A204.1 (cell line): ENCODE measurements around the gene OR2A12.
A peak's percentile ranks its signal among the peaks of the same experiment; 100 is the strongest.
"Not testable (repeated sequence)": the region's sequence is repeated elsewhere in the genome, so short reads cannot be mapped to it uniquely, and the experiment has no call there.

Experiments
- FAIRE-seq: peaks from 2 replicates; lab custom pipeline; 2012; peaks lifted over from hg19 to GRCh38; lab: Jason Lieb, UNC

The OR2A12 gene, protein sequence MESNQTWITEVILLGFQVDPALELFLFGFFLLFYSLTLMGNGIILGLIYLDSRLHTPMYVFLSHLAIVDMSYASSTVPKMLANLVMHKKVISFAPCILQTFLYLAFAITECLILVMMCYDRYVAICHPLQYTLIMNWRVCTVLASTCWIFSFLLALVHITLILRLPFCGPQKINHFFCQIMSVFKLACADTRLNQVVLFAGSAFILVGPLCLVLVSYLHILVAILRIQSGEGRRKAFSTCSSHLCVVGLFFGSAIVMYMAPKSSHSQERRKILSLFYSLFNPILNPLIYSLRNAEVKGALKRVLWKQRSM

DNA sequence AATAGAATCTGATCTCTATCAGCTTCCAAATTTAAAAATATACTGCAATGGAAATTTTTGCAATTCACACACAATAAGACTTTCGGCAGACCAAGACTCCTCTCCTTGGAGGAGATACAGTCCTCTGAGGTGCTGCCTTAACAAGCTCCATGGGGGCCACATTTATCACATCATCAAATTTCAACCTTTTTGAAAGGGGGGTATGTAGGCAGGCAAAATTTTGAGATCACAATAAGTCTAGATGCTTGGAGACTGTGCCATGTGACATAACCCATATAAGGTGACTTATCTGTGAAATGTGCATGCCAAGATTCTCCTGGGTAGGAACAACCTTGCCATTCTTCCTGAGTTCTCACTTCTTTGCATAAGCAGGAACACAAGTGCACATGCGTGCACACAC is at the start of gene OR2A12:
OR2A12 (plus strand) TSS at position 301 of the 400 bp plus-strand sequence. CDS start 8,830 bp downstream, outside the sequence.
- FAIRE-seq, result no peak

DNA sequence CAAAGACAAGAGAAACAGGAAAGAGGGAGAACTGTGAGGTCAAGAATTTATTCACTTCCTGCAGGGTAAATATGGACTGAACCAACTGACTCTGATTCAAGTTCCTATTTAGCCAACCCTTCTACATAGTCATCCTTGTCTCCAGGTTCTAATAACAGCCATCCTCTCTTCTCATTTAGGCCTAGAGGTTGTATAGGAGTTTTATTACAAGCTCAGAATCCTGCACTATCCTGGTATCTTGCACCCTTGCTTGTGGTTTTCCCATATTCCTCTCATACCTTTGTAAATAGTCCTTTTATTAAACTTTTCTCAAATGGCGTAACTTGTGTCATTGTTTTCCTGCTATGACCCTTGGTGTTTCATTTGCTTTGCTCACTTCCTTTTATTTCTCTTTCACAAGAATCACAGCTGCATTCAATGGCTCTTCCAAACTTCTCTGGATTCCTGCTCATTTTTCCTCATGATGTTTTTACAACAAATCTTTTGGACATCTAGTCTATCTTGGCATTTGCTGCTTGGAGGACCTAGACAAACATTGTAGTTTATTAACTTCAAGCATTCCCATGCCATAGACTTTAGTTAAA is 49.7 kb upstream of the OR2A12 start:
- FAIRE-seq, result no peak

GRCh38 chr7:144037414-144038035 is 48.6 kb upstream of the OR2A12 start:
- no peak for FAIRE-seq

DNA sequence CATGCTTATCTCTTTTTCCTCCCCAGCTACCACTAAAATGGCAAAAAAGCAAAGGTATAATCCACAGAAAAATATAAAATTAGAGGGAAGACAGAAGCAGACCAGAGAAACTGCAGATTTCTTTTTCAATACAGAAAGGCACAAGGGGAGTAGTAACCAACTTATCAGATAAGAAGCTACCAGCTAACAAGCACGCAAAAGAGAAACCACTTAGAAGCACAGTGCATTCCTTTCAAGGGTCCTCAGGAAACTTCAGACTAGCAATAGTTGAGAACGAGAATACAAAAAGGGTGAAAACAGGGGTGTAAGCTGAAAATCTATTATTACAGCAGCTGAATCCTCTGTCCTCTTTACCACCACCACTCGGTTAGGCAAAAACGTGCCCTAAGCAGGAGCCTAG is 47.2 kb upstream of the OR2A12 start:
- no peak for FAIRE-seq

- no peak for FAIRE-seq
These were observed 37.4 kb upstream of the OR2A12 start, which contains the start of gene OR2A5 for GRCh38 chr7:144048648-144049047. OR2A5 (plus strand) TSS chr7:144048948; CDS start chr7:144050402, 1,454 bp downstream.

- FAIRE-seq, result no peak
These were observed 36.6 kb upstream of the OR2A12 start for GRCh38 chr7:144049491-144049890.

GRCh38 chr7:144050093-144050492 is 36.0 kb upstream of the OR2A12 start:
- no peak for FAIRE-seq

GRCh38 chr7:144050884-144051283 is 35.2 kb upstream of the OR2A12 start:
- FAIRE-seq, result not testable (repeated sequence)

- no peak for FAIRE-seq
These were observed 28.1 kb upstream of the OR2A12 start for GRCh38 chr7:144057954-144058353.

- FAIRE-seq, result no peak
These were observed 22.4 kb upstream of the OR2A12 start for GRCh38 chr7:144063710-144064109.

- no peak for FAIRE-seq
These were observed 16.6 kb upstream of the OR2A12 start, which contains the start of gene OR2A25 for GRCh38 chr7:144069511-144069910. OR2A25 (plus strand) TSS chr7:144069811; CDS start chr7:144074220, 4,409 bp downstream.

- no peak for FAIRE-seq
These were observed 16.1 kb upstream of the OR2A12 start for GRCh38 chr7:144069953-144070352.

DNA sequence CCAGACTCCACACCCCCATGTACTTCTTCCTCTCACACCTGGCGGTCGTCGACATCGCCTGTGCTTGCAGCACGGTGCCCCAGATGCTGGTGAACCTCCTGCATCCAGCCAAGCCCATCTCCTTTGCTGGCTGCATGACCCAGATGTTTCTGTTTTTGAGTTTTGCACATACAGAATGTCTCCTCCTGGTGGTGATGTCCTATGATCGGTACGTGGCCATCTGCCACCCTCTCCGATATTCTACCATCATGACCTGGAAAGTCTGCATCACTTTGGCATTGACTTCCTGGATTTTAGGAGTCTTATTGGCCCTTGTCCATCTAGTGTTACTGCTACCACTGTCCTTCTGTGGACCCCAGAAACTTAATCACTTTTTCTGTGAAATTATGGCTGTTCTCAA is 11.7 kb upstream of the OR2A12 start:
- no peak for FAIRE-seq

- no peak for FAIRE-seq
These were observed 652 bp downstream of the OR2A12 start for GRCh38 chr7:144086730-144087129.

DNA sequence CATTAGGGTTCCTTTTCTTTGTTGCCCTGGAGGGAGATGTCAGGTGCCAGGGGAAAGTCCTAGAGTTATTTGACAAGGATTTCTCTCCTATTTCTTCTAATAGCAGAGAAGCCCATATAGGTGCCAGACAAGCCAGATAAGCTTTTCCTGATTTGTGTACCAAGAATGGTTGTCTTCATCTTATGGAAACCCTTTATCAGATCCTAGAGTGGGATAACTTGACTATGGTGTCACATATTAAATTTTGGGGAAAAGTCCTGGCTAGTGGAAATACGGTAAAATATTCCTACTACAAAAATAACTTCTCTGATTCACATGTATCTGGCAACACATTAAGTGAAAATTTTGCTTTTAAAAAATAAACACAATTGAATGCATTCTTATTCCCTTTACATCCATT is 1.2 kb downstream of the OR2A12 start:
- no peak for FAIRE-seq

DNA sequence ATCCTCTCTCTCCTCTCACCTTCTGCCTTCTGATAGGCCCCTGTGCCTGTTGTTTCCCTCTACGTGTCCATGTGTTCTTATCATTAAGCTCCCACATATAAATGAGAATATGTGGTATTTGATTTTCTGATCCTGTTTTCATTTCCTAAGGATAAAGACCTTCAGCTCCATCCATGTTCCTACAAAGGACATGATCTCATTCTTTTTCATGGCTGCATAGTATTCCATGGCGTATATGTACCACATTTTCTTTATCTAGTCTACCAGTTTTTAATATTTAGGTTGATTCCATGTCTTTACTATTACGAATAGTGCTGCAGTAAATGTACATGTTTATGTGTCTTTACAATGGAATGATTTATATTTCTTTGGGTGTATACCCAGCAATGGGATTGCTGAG is 4.6 kb downstream of the OR2A12 start:
- no peak for FAIRE-seq

GRCh38 chr7:144098776-144099175 is 12.7 kb downstream of the OR2A12 start:
- FAIRE-seq, result no peak

DNA sequence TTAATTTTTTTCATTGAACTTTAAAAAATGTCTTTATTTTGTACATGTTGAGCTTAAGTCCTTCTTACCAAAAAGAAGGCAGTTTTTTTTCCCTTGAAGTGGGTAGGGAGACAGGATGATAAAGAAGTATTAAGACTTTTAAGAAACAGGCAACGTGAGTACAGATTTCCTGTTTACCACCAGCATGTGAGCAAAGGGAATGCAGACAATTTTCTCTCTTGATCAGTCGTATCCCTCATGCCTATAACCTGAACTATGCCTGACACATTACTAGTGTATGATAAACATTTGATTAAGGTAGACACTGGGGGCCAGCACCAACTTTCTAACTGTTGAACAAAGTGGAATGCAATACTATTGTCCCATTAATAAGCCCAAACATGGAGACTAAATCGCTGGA is 14.5 kb downstream of the OR2A12 start:
- no peak for FAIRE-seq

DNA sequence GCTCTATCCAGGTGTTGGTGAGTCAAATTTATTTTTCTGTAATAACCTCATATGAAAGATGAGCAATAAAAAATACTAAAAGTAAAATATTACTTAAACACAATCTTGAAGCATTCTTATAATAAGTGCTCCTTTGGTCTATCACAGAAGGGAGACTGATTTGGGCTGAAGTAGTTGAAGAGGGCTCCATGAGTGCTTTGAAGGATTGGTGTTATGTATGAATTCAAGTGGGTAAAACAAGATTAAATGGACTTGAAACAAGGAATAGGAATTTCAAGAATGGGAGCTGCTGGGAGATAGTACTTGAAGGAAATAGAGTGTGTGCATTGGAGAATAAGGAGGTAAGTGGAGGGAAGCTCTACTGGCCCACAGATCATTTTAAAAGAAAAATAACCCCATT is 16.0 kb downstream of the OR2A12 start:
- FAIRE-seq, result no peak

DNA sequence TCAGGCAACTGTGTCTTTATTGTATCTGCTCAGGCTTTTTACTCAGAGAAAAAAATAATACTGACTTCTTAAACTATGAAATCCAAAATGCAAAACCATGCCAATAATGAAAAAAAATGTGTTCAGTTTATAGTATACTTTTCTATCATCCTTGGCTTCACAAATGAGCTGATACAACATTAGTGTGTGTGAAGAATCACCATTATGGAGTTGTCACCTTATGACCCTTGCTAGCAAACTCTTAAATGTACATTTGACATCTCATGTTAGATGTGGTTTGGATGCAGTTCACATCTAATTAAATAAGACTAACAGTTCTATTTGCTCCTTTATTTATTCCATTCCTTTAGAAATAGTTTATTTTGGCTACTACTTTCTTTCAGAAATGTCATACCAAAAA is 19.1 kb downstream of the OR2A12 start:
- no peak for FAIRE-seq

GRCh38 chr7:144109283-144109682 is 23.2 kb downstream of the OR2A12 start, which contains the start of gene OR2A2:
OR2A2 (plus strand) TSS chr7:144109583; CDS start chr7:144109583, 0 bp downstream.
- peak; percentile 60 for FAIRE-seq

GRCh38 chr7:144110272-144110671 is 24.2 kb downstream of the OR2A12 start:
- no peak for FAIRE-seq

GRCh38 chr7:144113651-144114050 is 27.6 kb downstream of the OR2A12 start:
- no peak for FAIRE-seq
